DMS153 (cell line): ENCODE measurements around the gene HM13.
"Not testable (repeated sequence)": the region's sequence is repeated elsewhere in the genome, so short reads cannot be mapped to it uniquely, and the experiment has no call there.

Experiments
- DNase-seq: peaks from one replicate; lab custom pipeline; 2025; lab: John Stamatoyannopoulos, UW

Gene HM13

GRCh38 chr20:31542963-31543362 lies 28.7 kb downstream of the HM13 start:
- no peak for DNase-seq

GRCh38 chr20:31543966-31544598 lies 29.8 kb downstream of the HM13 start:
- no peak for DNase-seq

GRCh38 chr20:31544600-31544999 lies 30.4 kb downstream of the HM13 start:
- no peak for DNase-seq

GRCh38 chr20:31545621-31546040 lies 31.4 kb downstream of the HM13 start:
- DNase-seq: not testable (repeated sequence)

GRCh38 chr20:31547017-31547675 lies 32.9 kb downstream of the HM13 start:
- DNase-seq: peak; percentile 61

GRCh38 chr20:31547720-31548298 lies 33.6 kb downstream of the HM13 start:
- no peak for DNase-seq

- DNase-seq: no peak
Measured at GRCh38 chr20:31548820-31549512, 34.7 kb downstream of the HM13 start.

- DNase-seq: no peak
Measured at GRCh38 chr20:31549513-31549880, 35.3 kb downstream of the HM13 start.

GRCh38 chr20:31550099-31550498 lies 35.9 kb downstream of the HM13 start:
- DNase-seq: no peak

GRCh38 chr20:31551163-31552081 lies 37.2 kb downstream of the HM13 start:
- DNase-seq: no peak

- no peak for DNase-seq
Measured at GRCh38 chr20:31555203-31555775, 41.0 kb downstream of the HM13 start.

- no peak for DNase-seq
Measured at GRCh38 chr20:31559704-31560093, 45.5 kb downstream of the HM13 start.

GRCh38 chr20:31560094-31560745 lies 46.0 kb downstream of the HM13 start:
- DNase-seq: peak; percentile 40

- peak; percentile 9 for DNase-seq
Measured at GRCh38 chr20:31560746-31561598, 46.7 kb downstream of the HM13 start.

GRCh38 chr20:31562241-31562640 lies 48.0 kb downstream of the HM13 start:
- no peak for DNase-seq

GRCh38 chr20:31564284-31564683 lies 50.0 kb downstream of the HM13 start:
- DNase-seq: no peak

- DNase-seq: peak; percentile 64
Measured at GRCh38 chr20:31565699-31566318, 51.6 kb downstream of the HM13 start.

- DNase-seq: no peak
Measured at GRCh38 chr20:31566319-31566657, 52.0 kb downstream of the HM13 start.

- DNase-seq: peak; percentile 89
Measured at GRCh38 chr20:31566658-31567379, 52.6 kb downstream of the HM13 start.
